Left renal pelvis (tissue), 4 donors: Measurements from ENCODE around the gene RHBDD3. TPM values are rescaled to one million over a fixed set of nuclear protein-coding genes. Genes with fewer than 3 reads are reported as not detected.

ENCODE experiments used
- DNase-seq, 4 donors: peaks; one replicate each; pipeline ENCODE4 v3.0.0-alpha.2; 2013; ENCODE audit warnings: low read depth in 4 of 4, low spot score in 3 of 4
- polyA plus RNA-seq, 4 donors: library from polyadenylated mRNA; unstranded; fragments of 120-200 nt; gene quantifications; one replicate each; pipeline ENCODE4 v1.2.1, GENCODE V29; 2013; ENCODE audit not compliant: insufficient read length in 4 of 4

The RHBDD3 gene
- polyA plus RNA-seq = 10 to 100 TPM; 22.5 to 40.3 (median 26.3) TPM

DNA sequence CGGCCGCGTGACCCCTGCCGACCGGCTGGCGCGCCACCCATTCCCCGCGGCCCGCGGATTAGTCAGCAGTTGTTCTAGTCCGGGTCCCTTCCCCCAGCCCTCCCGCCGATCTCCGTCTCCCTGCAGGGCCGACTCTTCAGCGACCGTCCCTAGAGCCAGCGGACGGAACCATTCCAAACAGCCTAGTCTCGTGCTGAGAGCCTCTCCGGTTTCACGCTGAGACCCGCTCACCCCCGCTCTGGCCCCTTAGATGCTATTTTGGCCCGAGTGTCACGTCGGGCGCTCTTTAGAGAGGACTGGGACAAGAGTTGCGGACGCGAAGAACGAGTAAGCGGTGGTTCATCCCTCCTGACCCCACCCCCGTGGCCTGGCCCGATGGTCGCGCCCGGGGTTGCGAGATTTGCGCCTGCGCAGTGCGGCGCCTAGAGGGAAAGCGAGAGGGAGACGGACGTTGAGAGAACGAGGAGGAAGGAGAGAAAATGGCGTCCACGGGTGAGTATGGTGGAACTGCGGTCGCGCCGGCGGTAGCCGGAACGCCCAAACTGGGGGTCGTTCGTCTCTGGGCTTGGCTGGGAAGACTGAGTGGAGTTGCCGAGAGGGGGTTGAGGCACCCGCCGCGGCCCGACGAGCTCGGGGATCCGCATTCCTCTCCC, at the start of gene RHBDD3, which contains the start of gene EWSR1:
Gene RHBDD3, minus strand, starts transcription at position 124 of the 653 bp plus-strand sequence. CDS start 2,355 bp downstream, outside the sequence.
Gene EWSR1, plus strand, starts transcription at position 411 of the 653 bp plus-strand sequence. Its CDS starts 69 bp downstream, at position 480.
- peak; percentile 92 to 94 (median 92) for DNase-seq

- no peak for DNase-seq
Observed at GRCh38 chr22:29316141-29316828, 48.5 kb upstream of the RHBDD3 start.

GRCh38 chr22:29315286-29316140, 47.7 kb upstream of the RHBDD3 start, which contains the start of gene RASL10A:
RASL10A (minus strand) TSS chr22:29315697; CDS start chr22:29315246, 451 bp downstream.
- DNase-seq = no peak

DNA sequence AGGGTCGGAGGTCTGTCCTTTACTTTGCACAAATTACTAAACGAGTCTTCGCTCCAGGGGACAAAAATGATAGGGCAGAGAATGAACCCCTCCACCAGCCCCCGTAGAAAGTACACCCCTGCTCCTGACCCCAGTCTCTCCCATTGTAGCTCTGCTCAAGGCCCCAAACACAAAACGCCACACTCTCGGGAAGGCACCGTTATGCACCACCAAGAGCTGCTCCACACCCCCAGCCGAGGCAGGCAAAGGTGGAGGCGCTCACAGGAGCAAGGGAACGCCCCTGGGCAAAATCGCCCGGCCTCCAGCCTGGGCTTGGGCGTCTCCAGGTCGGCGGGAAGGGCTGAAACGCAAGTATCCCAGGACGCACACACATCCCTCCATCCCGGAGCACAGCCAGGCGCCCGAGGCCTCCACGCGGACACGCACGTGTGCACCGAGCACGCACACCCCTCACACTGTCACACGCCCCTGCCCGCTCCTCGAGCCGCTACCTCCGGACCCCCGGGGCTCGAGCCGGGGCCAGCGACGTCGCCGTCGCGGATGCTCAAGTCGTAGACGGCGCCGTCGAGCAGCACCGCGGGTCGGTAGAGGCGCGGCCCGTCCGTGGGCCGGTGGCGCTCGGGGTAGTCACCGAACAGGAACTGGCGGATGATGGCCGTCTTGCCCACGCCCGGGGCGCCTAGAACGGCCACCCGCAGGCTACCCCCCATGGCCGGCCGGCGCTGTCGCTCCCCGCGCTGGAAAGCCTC, 46.9 kb upstream of the RHBDD3 start:
- DNase-seq = no peak

- no peak for DNase-seq
Observed at GRCh38 chr22:29313576-29314466, 46.0 kb upstream of the RHBDD3 start.

- no peak for DNase-seq
Observed at GRCh38 chr22:29313126-29313575, 45.4 kb upstream of the RHBDD3 start.

- no peak for DNase-seq
Observed at GRCh38 chr22:29312218-29313125, 44.7 kb upstream of the RHBDD3 start.

- no peak for DNase-seq
Observed at GRCh38 chr22:29311464-29312217, 43.9 kb upstream of the RHBDD3 start.

DNA sequence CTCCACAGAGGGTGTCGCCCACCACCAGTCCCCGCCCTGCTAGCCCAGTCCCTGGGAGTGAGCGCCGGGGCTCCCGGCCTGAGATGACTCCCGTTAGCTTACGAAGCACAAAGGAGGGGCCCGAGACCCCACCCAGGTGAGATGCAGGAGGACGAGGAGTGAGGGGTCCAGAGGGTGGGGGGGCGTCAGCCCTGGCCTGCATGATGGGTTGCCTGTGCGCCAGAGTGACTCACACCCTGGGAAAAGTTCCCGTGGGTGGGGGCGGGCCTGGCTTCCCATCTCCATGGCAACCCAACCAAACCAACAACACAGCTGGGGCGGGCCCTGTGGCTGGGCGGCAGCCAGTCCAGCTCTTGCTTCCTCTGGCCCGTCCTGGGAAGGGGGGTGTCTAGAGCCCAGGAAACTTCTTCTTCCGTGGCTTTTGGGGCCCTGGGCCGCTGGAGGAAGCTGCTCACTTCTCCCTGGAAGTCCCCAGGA, 43.1 kb upstream of the RHBDD3 start:
- peak in 3 of 4 donors; percentile 60 to 82 (median 80) for DNase-seq

DNA sequence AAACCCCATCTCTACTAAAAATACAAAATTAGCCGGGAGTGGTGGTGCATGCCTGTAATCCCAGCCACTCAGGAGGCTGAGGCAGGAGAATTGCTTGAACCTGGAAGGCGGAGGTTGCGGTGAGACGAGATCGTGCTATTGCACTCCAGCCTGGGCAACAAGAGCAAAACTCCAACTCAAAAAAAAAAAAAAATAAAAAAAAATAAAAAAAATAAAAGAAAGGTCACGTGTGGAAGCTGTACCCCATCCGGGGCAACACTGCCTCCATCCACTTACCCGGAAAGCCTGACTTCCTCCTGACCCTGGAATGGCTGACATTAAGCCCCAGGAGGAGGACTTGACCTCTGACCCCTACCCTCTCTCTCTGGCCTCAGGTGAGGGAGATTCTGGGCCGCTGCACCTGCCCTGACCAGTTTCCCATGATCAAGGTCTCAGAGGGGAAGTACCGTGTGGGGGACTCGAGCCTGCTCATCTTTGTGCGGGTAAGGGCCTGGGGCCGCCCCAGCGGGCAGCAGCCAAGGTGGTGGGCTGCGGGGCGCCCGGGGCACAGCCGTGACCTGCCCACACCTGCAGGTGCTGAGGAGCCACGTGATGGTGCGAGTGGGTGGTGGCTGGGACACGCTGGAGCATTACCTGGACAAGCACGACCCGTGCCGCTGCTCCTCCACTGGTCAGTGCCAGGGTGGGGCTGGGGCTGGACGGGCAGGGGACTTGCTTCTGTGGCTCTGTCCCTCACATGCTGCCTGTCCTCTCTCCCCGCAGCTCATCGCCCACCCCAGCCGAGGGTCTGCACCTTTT, 42.5 kb upstream of the RHBDD3 start:
- no peak for DNase-seq

DNA sequence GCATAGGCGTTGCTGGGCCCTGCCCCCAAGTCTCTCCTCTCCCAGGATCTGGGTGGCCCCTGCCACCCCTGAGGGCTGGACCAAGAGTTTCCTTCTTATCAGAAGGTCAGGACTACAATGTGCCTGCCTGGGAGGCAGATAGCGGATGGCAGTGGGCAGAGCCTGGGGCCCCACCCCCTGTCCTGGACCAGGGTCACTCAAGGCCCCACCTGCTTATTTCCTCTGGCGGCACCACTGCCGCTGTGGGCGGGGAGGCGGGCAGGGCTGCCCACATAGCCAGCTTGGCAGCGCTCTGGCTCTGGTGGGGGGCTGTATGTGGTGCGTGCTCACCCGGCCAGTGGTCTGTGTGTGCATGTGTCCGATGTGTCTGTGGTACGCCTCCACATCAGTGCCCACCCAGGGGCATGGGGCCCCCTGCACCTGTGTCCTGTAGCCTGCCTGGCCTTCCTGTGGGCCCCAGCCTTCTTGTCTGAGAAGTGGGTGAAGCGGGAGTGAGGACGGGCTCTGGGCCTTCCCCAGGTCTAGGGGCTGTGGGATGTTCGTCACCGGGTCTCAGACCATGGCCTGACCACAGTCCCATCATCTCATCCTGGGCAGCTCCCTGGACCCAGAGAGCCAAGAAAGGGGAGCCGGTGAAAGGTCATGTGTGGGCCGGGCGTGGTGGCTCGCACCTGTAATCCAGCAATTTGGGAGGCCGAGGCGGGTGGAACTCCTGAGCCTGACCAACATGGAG, 41.7 kb upstream of the RHBDD3 start:
- no peak for DNase-seq

DNA sequence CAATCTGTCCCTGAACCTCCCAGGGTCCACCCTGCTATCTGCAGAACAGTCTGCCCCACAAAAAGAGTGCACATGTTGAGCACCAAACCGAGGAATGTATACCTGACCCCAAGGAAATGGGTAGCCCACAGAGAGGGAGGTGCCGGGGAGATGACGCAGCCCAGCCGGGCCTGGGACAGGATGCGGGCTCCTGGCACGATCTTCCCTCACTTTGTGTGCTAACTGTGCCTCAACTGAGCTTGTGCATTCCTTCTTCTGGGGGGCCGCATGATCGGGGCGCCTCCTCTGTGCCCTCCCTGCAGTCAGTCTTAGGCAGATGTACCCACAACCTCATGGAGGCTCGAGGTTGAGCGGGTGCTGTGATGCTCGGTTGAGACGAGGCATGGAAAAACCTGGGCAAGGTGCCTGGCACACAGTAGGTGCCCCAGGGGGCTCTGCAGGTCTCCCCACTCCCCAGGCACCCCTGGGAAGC, 41.0 kb upstream of the RHBDD3 start:
- DNase-seq = no peak

DNA sequence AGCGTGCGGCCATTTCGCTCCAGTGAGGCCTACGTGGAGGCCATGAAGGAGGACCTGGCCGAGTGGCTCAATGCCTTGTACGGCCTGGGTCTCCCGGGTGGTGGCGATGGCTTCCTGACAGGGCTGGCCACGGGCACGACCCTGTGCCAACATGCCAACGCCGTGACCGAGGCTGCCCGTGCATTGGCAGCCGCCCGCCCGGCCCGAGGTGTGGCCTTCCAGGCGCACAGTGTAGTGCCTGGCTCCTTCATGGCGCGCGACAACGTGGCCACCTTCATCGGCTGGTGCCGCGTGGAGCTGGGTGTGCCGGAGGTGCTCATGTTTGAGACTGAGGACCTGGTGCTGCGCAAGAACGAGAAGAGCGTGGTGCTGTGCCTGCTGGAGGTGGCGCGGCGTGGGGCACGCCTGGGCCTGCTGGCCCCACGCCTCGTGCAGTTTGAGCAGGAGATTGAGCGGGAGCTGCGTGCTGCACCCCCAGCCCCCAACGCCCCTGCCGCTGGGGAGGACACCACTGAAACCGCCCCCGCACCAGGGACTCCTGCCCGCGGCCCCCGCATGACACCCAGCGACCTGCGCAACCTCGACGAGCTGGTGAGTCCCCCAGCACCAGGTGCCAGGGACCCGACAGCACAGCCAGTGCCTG, 40.5 kb upstream of the RHBDD3 start:
- no peak for DNase-seq

- DNase-seq = no peak
Observed at GRCh38 chr22:29307596-29308147, 39.9 kb upstream of the RHBDD3 start.
